Measurements from ENCODE around the gene SLC25A45. TPM values are rescaled to one million over a fixed set of nuclear protein-coding genes. Genes with fewer than 3 reads are reported as not detected.

The SLC25A45 gene
- total RNA-seq, 4 donors from 2014 or later, result 4.6 to 11.3 (median 5.9) TPM

DNA sequence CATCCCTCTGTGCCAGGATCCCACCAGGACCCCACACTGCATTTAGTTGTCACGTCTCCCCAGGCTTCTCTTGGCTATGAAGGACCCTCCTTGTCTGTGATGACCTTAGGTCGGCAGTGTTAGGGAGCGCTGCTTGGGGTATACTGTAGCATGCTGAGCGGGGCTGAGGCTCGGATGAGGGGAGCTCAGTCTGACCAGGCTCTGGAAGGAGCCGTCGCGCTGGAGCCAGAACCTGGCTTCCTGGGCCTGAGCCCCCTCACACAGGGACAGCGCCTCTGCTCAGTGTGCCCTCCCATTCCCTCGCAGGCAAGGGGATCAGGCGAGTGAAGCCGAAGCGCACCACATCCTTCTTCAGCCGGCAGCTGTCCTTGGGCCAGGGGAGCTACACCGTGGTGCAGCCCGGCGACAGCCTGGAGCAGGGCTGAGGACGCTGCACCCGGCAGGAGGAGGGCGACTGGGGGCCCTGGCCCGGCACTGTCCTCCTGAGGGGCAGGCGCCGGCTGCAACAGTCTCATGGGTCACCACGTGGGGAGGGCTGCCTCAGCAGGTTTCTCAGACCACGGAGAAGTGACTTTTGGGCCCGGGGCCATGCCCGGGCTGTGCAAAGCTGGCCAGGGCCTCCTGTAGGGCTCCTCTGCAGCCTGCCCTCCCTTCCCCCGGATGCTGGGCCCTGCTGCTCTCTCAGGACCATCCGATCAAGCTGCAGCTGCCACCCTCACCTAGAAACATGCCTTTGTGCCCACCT, 28.7 kb upstream of the SLC25A45 start:
- 78% methylated on average over 8 of the region's 29 CpGs for WGBS

DNA sequence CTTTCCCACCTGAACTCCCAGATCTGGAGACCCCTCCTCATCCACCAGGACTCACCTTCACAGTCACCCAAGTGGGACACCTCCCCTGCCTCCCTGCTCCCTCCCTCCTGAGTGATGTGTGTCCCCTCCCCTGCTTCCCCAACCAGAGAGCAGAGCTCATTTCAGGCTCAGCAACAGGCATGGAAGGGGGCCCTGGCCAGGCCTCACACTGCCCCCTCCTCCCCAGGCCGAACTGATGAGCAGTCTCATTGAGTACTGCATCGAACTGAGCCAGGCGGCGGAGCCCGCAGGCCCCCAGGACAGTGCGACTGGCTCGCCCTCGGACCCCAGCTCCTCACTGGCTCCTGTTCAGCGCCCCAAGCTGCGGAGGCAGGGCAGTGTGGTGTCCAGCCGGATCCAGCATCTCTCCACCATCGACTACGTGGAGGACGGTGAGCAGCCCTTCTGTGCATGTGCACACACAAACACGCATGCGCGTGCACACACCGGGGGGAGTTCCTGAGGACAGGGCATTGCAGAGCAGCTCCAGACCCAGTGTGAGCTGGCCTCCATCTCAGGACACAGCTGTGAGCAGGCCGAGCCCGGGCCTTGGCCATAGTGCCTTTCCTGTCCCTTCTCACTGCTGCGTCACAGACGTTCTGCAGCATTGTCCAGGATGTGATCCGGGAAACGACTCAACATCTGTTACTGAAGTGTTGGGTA, 22.3 kb upstream of the SLC25A45 start:
- no peak for DNase-seq (ENCODE audit: extremely low spot score)
- no peaks in the 10 kb centered on the region for H3K9me3 ChIP-seq
- H3K27ac ChIP-seq (replicated peaks in 1 of 4), result peak overlapping the region in 3 of 4 donors; percentile 15 to 33 (median 17)
- TF ChIP-seq POLR2AphosphoS5 (IDR thresholded peaks at IDR 0.05) (peak; percentile 14 to 61), EP300 (IDR thresholded peaks at IDR 0.05) (no peak)
- H3K36me3 ChIP-seq, result peaks cover 41 to 100% (median 83%) of the 10 kb centered on the region in 4 donors
- H3K4me1 ChIP-seq, result peaks cover 6 to 16% (median 11%) of the 10 kb centered on the region in 4 donors
- WGBS, result 91% methylated on average over 9 of the region's 24 CpGs
- H3K4me3 ChIP-seq, result no peak overlapping the region
- no peaks in the 10 kb centered on the region for H3K27me3 ChIP-seq
- intact Hi-C loops (cut with DNase I), result no loop called here

More for the DNA sequence above, 28.7 kb upstream of the SLC25A45 start:
- H3K27me3 ChIP-seq, result no peaks in the 10 kb centered on the region
- H3K4me1 ChIP-seq, result peaks cover 9 to 20% (median 13%) of the 10 kb centered on the region in 4 donors
- peaks cover 19 to 77% (median 59%) of the 10 kb centered on the region in 4 donors for H3K36me3 ChIP-seq
- TF ChIP-seq POLR2A (IDR thresholded peaks at IDR 0.05; ENCODE audit: low read depth) (no peak), POLR2AphosphoS5 (IDR thresholded peaks at IDR 0.05) (no peak), EP300 (IDR thresholded peaks at IDR 0.05) (no peak)
- TF ChIP-seq, protein P1, sequence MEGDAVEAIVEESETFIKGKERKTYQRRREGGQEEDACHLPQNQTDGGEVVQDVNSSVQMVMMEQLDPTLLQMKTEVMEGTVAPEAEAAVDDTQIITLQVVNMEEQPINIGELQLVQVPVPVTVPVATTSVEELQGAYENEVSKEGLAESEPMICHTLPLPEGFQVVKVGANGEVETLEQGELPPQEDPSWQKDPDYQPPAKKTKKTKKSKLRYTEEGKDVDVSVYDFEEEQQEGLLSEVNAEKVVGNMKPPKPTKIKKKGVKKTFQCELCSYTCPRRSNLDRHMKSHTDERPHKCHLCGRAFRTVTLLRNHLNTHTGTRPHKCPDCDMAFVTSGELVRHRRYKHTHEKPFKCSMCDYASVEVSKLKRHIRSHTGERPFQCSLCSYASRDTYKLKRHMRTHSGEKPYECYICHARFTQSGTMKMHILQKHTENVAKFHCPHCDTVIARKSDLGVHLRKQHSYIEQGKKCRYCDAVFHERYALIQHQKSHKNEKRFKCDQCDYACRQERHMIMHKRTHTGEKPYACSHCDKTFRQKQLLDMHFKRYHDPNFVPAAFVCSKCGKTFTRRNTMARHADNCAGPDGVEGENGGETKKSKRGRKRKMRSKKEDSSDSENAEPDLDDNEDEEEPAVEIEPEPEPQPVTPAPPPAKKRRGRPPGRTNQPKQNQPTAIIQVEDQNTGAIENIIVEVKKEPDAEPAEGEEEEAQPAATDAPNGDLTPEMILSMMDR (IDR thresholded peaks at IDR 0.05), result no peak
- no peak overlapping the region for H3K4me3 ChIP-seq
- DNase-seq (ENCODE audit: extremely low spot score), result no peak
- no peaks in the 10 kb centered on the region for H3K9me3 ChIP-seq
- no peak overlapping the region for H3K27ac ChIP-seq (replicated peaks in 1 of 4)
- intact Hi-C loops (cut with DNase I), result loop anchor here (10.0 kb wide), 1 partner anchor 46 kb away; no protein-coding TSS in a partner anchor

DNA sequence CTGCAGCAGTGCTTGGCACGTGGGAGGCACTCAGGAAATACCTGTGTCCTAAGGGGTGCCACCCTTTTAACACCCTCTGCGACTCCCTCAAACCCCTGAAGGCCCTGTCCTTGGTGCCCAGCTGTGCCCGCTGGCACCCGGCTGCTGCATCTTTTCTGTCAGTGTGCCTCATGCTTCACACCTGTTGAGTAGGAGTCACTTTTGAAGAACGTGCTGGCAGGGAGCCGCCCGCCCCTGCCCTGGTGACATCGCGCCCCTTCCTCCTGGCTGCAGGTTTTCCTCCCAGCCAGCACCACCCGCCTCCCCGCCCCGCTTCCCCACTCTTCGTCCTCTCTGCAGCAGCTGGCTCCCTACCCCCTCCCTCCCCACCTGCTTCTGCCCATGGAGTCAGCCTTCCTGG, 21.8 kb upstream of the SLC25A45 start:
- Histone ChIP-seq H3K4me3 (no peak overlapping the region), H3K9me3 (no peaks in the 10 kb centered on the region), H3K4me1 (peaks cover 6 to 16% (median 11%) of the 10 kb centered on the region in 4 donors), H3K27me3 (no peaks in the 10 kb centered on the region), H3K36me3 (peaks cover 47 to 100% (median 83%) of the 10 kb centered on the region in 4 donors), H3K27ac (replicated peaks in 1 of 4) (peak overlapping the region; percentile 15 to 34 (median 25))
- intact Hi-C loops (cut with DNase I), result no loop called here
- DNase-seq (ENCODE audit: extremely low spot score), result no peak
- 71% methylated on average over 13 of the region's 13 CpGs for WGBS
- TF ChIP-seq, protein P1 (IDR thresholded peaks at IDR 0.05), result no peak
- no peak for TF ChIP-seq POLR2A (IDR thresholded peaks at IDR 0.05; ENCODE audit: low read depth)
- no peak for TF ChIP-seq POLR2AphosphoS5 (IDR thresholded peaks at IDR 0.05)
- no peak for TF ChIP-seq EP300 (IDR thresholded peaks at IDR 0.05)

DNA sequence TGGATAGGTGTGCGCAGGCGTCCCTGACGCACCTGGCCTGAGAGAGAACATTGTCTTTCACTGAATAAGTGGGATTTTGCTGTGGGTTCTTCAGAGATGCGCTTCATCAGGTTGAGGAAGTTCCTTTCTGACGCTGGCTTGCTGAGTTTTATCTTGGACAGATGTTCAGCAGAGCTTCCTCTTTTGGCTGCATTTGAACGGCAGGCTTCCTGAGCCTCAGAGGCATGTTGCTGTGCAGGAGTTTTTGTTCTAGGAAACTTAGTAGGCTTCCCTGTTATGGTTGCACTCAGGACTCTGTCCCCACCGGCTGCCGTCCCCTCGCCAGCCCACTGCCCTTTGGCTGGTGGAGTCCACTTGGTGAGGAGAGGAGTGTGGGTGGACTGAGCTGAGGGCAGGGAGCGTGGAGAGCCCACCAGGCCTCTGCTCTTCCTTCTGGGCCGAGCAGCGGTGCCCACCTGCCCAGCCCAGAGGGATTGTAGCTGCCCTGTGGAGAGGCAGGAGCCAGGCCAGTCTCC, 21.2 kb upstream of the SLC25A45 start:
- WGBS, result 75% methylated on average over 12 of the region's 12 CpGs
- TF ChIP-seq POLR2A (IDR thresholded peaks at IDR 0.05; ENCODE audit: low read depth) (no peak), EP300 (IDR thresholded peaks at IDR 0.05) (no peak), POLR2AphosphoS5 (IDR thresholded peaks at IDR 0.05) (peak in 1 of 2 donors; percentile 29)
- TF ChIP-seq, protein P1 (IDR thresholded peaks at IDR 0.05), result no peak
- DNase-seq (ENCODE audit: extremely low spot score), result no peak
- peak overlapping the region; percentile 15 to 34 (median 25) for H3K27ac ChIP-seq (replicated peaks in 1 of 4)
- intact Hi-C loops (cut with DNase I), result no loop called here
- no peaks in the 10 kb centered on the region for H3K27me3 ChIP-seq
- H3K4me1 ChIP-seq, result peaks cover 6 to 16% (median 11%) of the 10 kb centered on the region in 4 donors
- peaks cover 48 to 100% (median 83%) of the 10 kb centered on the region in 4 donors for H3K36me3 ChIP-seq
- no peaks in the 10 kb centered on the region for H3K9me3 ChIP-seq
- H3K4me3 ChIP-seq, result no peak overlapping the region

DNA sequence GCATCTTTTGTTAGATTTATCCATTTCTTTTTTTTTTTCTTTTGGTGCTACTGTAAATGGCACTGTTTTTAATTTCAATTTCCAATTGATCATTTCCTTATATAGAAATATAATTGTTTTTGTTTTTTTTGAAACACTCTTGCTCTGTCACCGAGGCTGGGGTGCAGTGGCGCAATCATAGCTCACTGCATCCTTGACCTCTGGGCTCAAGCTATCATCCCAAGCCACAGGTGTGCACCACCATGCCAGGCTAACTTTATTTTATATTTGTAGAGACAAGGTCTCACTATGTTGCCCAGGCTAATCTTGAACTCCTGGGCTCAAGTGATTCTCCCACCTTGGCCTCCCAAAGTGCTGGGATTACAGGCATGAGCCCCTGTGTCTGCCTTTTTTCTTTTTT, 20.3 kb upstream of the SLC25A45 start:
- intact Hi-C loops (cut with DNase I), result no loop called here

More for the DNA sequence above, 20.3 kb upstream of the SLC25A45 start:
- H3K9me3 ChIP-seq, result no peaks in the 10 kb centered on the region
- no peak overlapping the region for H3K27ac ChIP-seq (replicated peaks in 1 of 4)
- TF ChIP-seq, protein P1 (IDR thresholded peaks at IDR 0.05), result no peak
- TF ChIP-seq POLR2AphosphoS5 (IDR thresholded peaks at IDR 0.05) (no peak), POLR2A (IDR thresholded peaks at IDR 0.05; ENCODE audit: low read depth) (no peak), EP300 (IDR thresholded peaks at IDR 0.05) (no peak)
- no peak overlapping the region for H3K4me3 ChIP-seq
- peaks cover 43 to 100% (median 85%) of the 10 kb centered on the region in 4 donors for H3K36me3 ChIP-seq
- no peaks in the 10 kb centered on the region for H3K27me3 ChIP-seq
- DNase-seq (ENCODE audit: extremely low spot score), result no peak
- peaks cover 6 to 16% (median 11%) of the 10 kb centered on the region in 4 donors for H3K4me1 ChIP-seq
- 88% methylated on average over 2 of the region's 2 CpGs for WGBS
